ENCODE results near the gene STX1B.
"Not testable (repeated sequence)": the region's sequence is repeated elsewhere in the genome, so short reads cannot be mapped to it uniquely, and the experiment has no call there.

The STX1B gene

GRCh38 chr16:30948667-30949649 is 61.5 kb downstream of the STX1B start, which contains the start of gene ORAI3:
Gene ORAI3, plus strand, starts transcription at chr16:30949068. Its CDS starts 222 bp downstream, at chr16:30949290.
- DNase-seq, result peak in 1 of 2 experiments; percentile 17

GRCh38 chr16:30947859-30948666 is 62.4 kb downstream of the STX1B start:
- peak; percentile 37 to 50 for DNase-seq

GRCh38 chr16:30947541-30947858 is 62.9 kb downstream of the STX1B start:
- DNase-seq, result no peak

GRCh38 chr16:30946671-30947540 is 63.5 kb downstream of the STX1B start:
- no peak for DNase-seq

GRCh38 chr16:30944352-30944751 is 66.1 kb downstream of the STX1B start:
- no peak for DNase-seq

- DNase-seq, result no peak
Observed at GRCh38 chr16:30942426-30942806, 68.0 kb downstream of the STX1B start.

- DNase-seq, result peak in 1 of 2 experiments; percentile 34
Observed at GRCh38 chr16:30941600-30942425, 68.6 kb downstream of the STX1B start.

GRCh38 chr16:30939571-30939970 is 70.9 kb downstream of the STX1B start:
- DNase-seq, result not testable (repeated sequence)
